ENCODE measurements around the gene GRIN2D.

GRIN2D gene

GRCh38 chr19:48398375-48399235, 5.1 kb downstream of the GRIN2D start:
- DNase-seq, result peak; percentile 85

- DNase-seq, result peak; percentile 74
Measured at GRCh38 chr19:48400018-48400742, 6.7 kb downstream of the GRIN2D start.

GRCh38 chr19:48401287-48401686, 7.8 kb downstream of the GRIN2D start:
- DNase-seq, result no peak

GRCh38 chr19:48403606-48404005, 10.1 kb downstream of the GRIN2D start:
- DNase-seq, result peak; percentile 61

GRCh38 chr19:48405010-48405659, 11.7 kb downstream of the GRIN2D start:
- no peak for DNase-seq

GRCh38 chr19:48405850-48406249, 12.4 kb downstream of the GRIN2D start:
- no peak for DNase-seq

GRCh38 chr19:48413879-48414587, 20.6 kb downstream of the GRIN2D start:
- peak; percentile 71 for DNase-seq

- peak; percentile 70 for DNase-seq
Measured at GRCh38 chr19:48415395-48415794, 21.9 kb downstream of the GRIN2D start.

- DNase-seq, result no peak
Measured at GRCh38 chr19:48415806-48416221, 22.3 kb downstream of the GRIN2D start.

- DNase-seq, result no peak
Measured at GRCh38 chr19:48417421-48417820, 24.0 kb downstream of the GRIN2D start.

- peak; percentile 73 for DNase-seq
Measured at GRCh38 chr19:48418317-48419064, 25.0 kb downstream of the GRIN2D start.

- peak; percentile 60 for DNase-seq
Measured at GRCh38 chr19:48419158-48419920, 25.9 kb downstream of the GRIN2D start.

GRCh38 chr19:48421548-48421947, 28.1 kb downstream of the GRIN2D start:
- no peak for DNase-seq

GRCh38 chr19:48424694-48425219, 31.3 kb downstream of the GRIN2D start:
- DNase-seq, result peak; percentile 80

- DNase-seq, result no peak
Measured at GRCh38 chr19:48428670-48429069, 35.2 kb downstream of the GRIN2D start.

GRCh38 chr19:48433337-48433736, 39.9 kb downstream of the GRIN2D start:
- DNase-seq, result no peak

- no peak for DNase-seq
Measured at GRCh38 chr19:48436586-48436985, 43.1 kb downstream of the GRIN2D start.

GRCh38 chr19:48441360-48442050, 48.0 kb downstream of the GRIN2D start:
- DNase-seq, result no peak

GRCh38 chr19:48442116-48443035, 48.9 kb downstream of the GRIN2D start:
- no peak for DNase-seq

Data from fibroblast of skin of right quadriceps (primary cell).